ENCODE measurements around the gene AGBL3.

DNA sequence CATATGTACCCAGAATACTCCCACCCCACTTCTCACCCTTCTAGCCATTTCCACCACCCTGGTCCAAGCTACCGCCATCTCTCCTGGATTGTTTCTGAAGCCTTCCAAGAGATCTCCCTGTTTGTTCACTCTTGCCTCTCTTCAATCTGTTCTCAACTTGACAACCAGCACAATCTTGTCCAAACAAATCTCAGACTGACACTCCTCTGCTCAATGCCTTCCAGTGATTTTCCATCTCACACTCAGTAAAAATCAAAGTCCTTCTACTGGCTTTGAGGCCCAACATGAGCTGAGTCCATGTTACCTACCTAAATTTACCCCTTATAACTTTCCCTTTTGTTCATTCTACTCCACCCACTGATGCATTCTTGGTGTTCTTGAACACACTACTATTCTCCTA is 128.3 kb downstream of the AGBL3 start:
- no peak for TF ChIP-seq POLR2A (IDR thresholded peaks at IDR 0.05)
- TF ChIP-seq, protein P1, sequence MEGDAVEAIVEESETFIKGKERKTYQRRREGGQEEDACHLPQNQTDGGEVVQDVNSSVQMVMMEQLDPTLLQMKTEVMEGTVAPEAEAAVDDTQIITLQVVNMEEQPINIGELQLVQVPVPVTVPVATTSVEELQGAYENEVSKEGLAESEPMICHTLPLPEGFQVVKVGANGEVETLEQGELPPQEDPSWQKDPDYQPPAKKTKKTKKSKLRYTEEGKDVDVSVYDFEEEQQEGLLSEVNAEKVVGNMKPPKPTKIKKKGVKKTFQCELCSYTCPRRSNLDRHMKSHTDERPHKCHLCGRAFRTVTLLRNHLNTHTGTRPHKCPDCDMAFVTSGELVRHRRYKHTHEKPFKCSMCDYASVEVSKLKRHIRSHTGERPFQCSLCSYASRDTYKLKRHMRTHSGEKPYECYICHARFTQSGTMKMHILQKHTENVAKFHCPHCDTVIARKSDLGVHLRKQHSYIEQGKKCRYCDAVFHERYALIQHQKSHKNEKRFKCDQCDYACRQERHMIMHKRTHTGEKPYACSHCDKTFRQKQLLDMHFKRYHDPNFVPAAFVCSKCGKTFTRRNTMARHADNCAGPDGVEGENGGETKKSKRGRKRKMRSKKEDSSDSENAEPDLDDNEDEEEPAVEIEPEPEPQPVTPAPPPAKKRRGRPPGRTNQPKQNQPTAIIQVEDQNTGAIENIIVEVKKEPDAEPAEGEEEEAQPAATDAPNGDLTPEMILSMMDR (IDR thresholded peaks at IDR 0.05): no peak
